NB4 (cell line): Measurements from ENCODE around the gene GLCE.

Source experiments
- MYC ChIP-seq: IDR thresholded peaks from 2 replicates; pipeline ENCODE4 v1.6.1; 2011; ENCODE audit warnings: low read depth, low read length
- POLR2A ChIP-seq: IDR thresholded peaks from 2 replicates; pipeline ENCODE4 v1.6.1; 2011; ENCODE audit warnings: mild to moderate bottlenecking; ENCODE audit not compliant: insufficient read length; ENCODE audit errors: extremely low read depth
- TF ChIP-seq, protein P1 (sequence below): IDR thresholded peaks from one replicate; pipeline ENCODE4 v1.5.1; 2012; ENCODE audit warnings: low read depth, low read length
- TF ChIP-seq, protein P2 (sequence below): IDR thresholded peaks from 2 replicates; pipeline ENCODE4 v1.6.1; 2011; ENCODE audit warnings: low read depth, low read length

DNA sequence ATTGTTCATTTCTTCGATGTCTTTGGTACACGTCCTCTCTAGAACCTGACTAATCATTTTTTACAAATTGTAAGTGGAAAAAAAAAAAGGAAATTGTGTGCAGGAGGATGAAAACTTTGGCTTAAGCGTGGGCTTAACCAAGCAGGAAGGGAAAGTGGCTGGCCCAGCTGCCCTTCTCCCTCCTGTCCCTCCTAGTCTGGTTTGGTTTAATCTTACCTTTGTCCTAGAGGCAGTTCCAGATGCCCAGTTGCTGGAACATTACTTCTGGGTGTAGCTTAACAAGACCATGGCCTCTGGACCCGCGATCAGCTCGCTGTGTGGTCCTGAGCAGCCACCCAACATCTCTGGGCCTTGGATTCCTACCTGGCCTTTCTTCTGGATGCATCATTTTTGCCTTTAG is 153.7 kb downstream of the GLCE start:
- TF ChIP-seq, protein P1, sequence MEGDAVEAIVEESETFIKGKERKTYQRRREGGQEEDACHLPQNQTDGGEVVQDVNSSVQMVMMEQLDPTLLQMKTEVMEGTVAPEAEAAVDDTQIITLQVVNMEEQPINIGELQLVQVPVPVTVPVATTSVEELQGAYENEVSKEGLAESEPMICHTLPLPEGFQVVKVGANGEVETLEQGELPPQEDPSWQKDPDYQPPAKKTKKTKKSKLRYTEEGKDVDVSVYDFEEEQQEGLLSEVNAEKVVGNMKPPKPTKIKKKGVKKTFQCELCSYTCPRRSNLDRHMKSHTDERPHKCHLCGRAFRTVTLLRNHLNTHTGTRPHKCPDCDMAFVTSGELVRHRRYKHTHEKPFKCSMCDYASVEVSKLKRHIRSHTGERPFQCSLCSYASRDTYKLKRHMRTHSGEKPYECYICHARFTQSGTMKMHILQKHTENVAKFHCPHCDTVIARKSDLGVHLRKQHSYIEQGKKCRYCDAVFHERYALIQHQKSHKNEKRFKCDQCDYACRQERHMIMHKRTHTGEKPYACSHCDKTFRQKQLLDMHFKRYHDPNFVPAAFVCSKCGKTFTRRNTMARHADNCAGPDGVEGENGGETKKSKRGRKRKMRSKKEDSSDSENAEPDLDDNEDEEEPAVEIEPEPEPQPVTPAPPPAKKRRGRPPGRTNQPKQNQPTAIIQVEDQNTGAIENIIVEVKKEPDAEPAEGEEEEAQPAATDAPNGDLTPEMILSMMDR: no peak
- TF ChIP-seq POLR2A: no peak
- no peak for TF ChIP-seq MYC
- TF ChIP-seq, protein P2, sequence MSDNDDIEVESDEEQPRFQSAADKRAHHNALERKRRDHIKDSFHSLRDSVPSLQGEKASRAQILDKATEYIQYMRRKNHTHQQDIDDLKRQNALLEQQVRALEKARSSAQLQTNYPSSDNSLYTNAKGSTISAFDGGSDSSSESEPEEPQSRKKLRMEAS: no peak
